HepG2 (cell line): ENCODE data around the gene IQCE. TPM values are rescaled to one million over a fixed set of nuclear protein-coding genes. Genes with fewer than 3 reads are reported as not detected.

Source experiments
- CENPX ChIP-seq: sonication (generic); formaldehyde crosslinking; IDR thresholded peaks from 2 replicates; pipeline ENCODE4 v1.9.0; 2021; ENCODE audit warnings: mild to moderate bottlenecking, missing genetic modification reagents, moderate library complexity
- CHD2 ChIP-seq: IDR thresholded peaks from 2 replicates; pipeline ENCODE4 v1.6.1; 2011; ENCODE audit warnings: low read depth, low read length, improper control_type of control experiment
- CSRNP2 ChIP-seq: sonication (generic); formaldehyde crosslinking; conservative IDR thresholded peaks from 2 replicates; pipeline ENCODE4 v1.8.0; 2022; ENCODE audit warnings: low read depth, missing genetic modification reagents
- EP300 ChIP-seq, 3 experiments: sonication (generic) in 1 of 3; formaldehyde crosslinking in 1 of 3; IDR thresholded peaks; 2 replicates each; pipeline versions ENCODE4 v1.5.1 to v1.6.1; 2011 to 2020; ENCODE audit warnings: low read depth in 2 of 3, low read length in 2 of 3, borderline replicate concordance in 1 of 3, improper control_type of control experiment in 1 of 3, mild to moderate bottlenecking in 1 of 3, missing genetic modification reagents in 1 of 3, moderate library complexity in 1 of 3
- FOSL1 ChIP-seq: sonication (generic); formaldehyde crosslinking; IDR thresholded peaks from 2 replicates; pipeline ENCODE4 v1.9.0; 2021; ENCODE audit warnings: missing genetic modification reagents, borderline replicate concordance
- IRF9 ChIP-seq: sonication (generic); formaldehyde crosslinking; IDR thresholded peaks from 2 replicates; pipeline ENCODE4 v1.8.0; 2022; ENCODE audit warnings: missing genetic modification reagents, mild to moderate bottlenecking, borderline replicate concordance
- KDM2A ChIP-seq: sonication (generic); formaldehyde crosslinking; IDR thresholded peaks from 2 replicates; pipeline ENCODE4 v1.4.0; 2020; ENCODE audit warnings: low read depth, missing genetic modification reagents, borderline replicate concordance
- LBX2 ChIP-seq: sonication (generic); formaldehyde crosslinking; IDR thresholded peaks from 2 replicates; pipeline ENCODE4 v1.5.0; 2020; ENCODE audit warnings: missing genetic modification reagents, mild to moderate bottlenecking, borderline replicate concordance
- MAFF ChIP-seq: IDR thresholded peaks from 2 replicates; pipeline ENCODE4 v1.6.1; 2011; ENCODE audit warnings: low read depth, low read length, improper control_type of control experiment
- MAFK ChIP-seq, 2 experiments: IDR thresholded peaks in 1 of 2; conservative IDR thresholded peaks in 1 of 2; 2 replicates each; pipeline ENCODE4 v1.6.1; 2011; ENCODE audit warnings: improper control_type of control experiment in 2 of 2, low read length in 2 of 2
- MED1 ChIP-seq: sonication (generic); formaldehyde crosslinking; IDR thresholded peaks from 2 replicates; pipeline ENCODE4 v1.4.0; 2020; ENCODE audit warnings: missing genetic modification reagents
- MTF2 ChIP-seq: sonication (generic); formaldehyde crosslinking; IDR thresholded peaks from 2 replicates; pipeline ENCODE4 v1.5.0; 2020; ENCODE audit warnings: missing genetic modification reagents, borderline replicate concordance
- SNRNP70 ChIP-seq: fragments of 200-400 bp; formaldehyde crosslinking; IDR thresholded peaks from 2 replicates; pipeline ENCODE4 v1.6.1; 2017; ENCODE audit warnings: mild to moderate bottlenecking, low read depth, low read length, moderate library complexity
- SP2 ChIP-seq: sonication (generic); formaldehyde crosslinking; IDR thresholded peaks from 2 replicates; pipeline ENCODE4 v1.5.1; 2020; ENCODE audit warnings: mild to moderate bottlenecking, missing genetic modification reagents
- XRCC5 ChIP-seq: fragments of 200-400 bp; formaldehyde crosslinking; optimal IDR thresholded peaks from 2 replicates; pipeline ENCODE3; 2017; ENCODE audit warnings: mild to moderate bottlenecking, low read length
- ZFP41 ChIP-seq: sonication (generic); formaldehyde crosslinking; IDR thresholded peaks from 2 replicates; pipeline ENCODE4 v1.4.0; 2020; ENCODE audit warnings: mild to moderate bottlenecking, missing genetic modification reagents, borderline replicate concordance
- ZNF124 ChIP-seq: sonication (generic); formaldehyde crosslinking; IDR thresholded peaks from 2 replicates; pipeline ENCODE4 v1.4.0; 2020; ENCODE audit warnings: missing genetic modification reagents
- ZNF331 ChIP-seq: sonication (generic); formaldehyde crosslinking; IDR thresholded peaks from 2 replicates; pipeline ENCODE4 v1.4.0; 2020; ENCODE audit warnings: missing genetic modification reagents
- ZNF460 ChIP-seq: sonication (generic); formaldehyde crosslinking; IDR thresholded peaks from 2 replicates; pipeline ENCODE4 v1.5.1; 2020; ENCODE audit warnings: missing genetic modification reagents, mild to moderate bottlenecking, borderline replicate concordance
- ZNF503 ChIP-seq: sonication (generic); formaldehyde crosslinking; IDR thresholded peaks from 2 replicates; pipeline ENCODE4 v1.4.0; 2020; ENCODE audit warnings: missing genetic modification reagents
- ZNF546 ChIP-seq: sonication (generic); formaldehyde crosslinking; conservative IDR thresholded peaks from 2 replicates; pipeline ENCODE4 v1.8.1; 2023; ENCODE audit warnings: mild to moderate bottlenecking, missing genetic modification reagents
- ZNF775 ChIP-seq: sonication (generic); formaldehyde crosslinking; IDR thresholded peaks from 2 replicates; pipeline ENCODE4 v1.4.0; 2020; ENCODE audit warnings: missing genetic modification reagents, mild to moderate bottlenecking, moderate library complexity, borderline replicate concordance
- ZNF776 ChIP-seq: sonication (generic); formaldehyde crosslinking; IDR thresholded peaks from 2 replicates; pipeline ENCODE4 v1.4.0; 2020; ENCODE audit warnings: mild to moderate bottlenecking, missing genetic modification reagents
- ZSCAN30 ChIP-seq: sonication (generic); formaldehyde crosslinking; IDR thresholded peaks from 2 replicates; pipeline ENCODE4 v1.5.0; 2020; ENCODE audit warnings: mild to moderate bottlenecking, missing genetic modification reagents
- polyA plus RNA-seq, 8 experiments: library from polyadenylated mRNA; depleted of rRNA in 3 of 8; stranded (reverse) in 7 of 8; unstranded in 1 of 8; fragments of >200 nt; fragmentation: Illumina TruSeq in 4 of 8; extraction: Trizol in 4 of 8; gene quantifications; 2 replicates each; pipeline versions ENCODE4 v1.2.1 to v1.2.3, GENCODE V29; 2011 to 2016; ENCODE audit warnings: low read depth in 4 of 8, missing spikeins in 1 of 8, mixed read lengths in 1 of 8; ENCODE audit not compliant: insufficient read depth in 1 of 8
- total RNA-seq, 5 experiments: library from RNA; depleted of rRNA; stranded (reverse); fragments of >200 nt; fragmentation: Illumina TruSeq; extraction: Trizol; gene quantifications; 2 replicates each; pipeline ENCODE4 v1.2.3, GENCODE V29; 2016; ENCODE audit warnings: low read depth in 1 of 5

IQCE gene
- total and polyA plus RNA-seq, 2 of the 13 experiments (the other 11 are each of a cell fraction or from before 2014, with no cell fraction given) = 1.5 to 2.5 TPM

- TF ChIP-seq ZNF503 (CRISPR knock-in tag) (no peak; the same call in 1 of the 2 replicates), SP2 (CRISPR knock-in tag) (no peak), XRCC5 (peak; percentile 52), ZNF460 (CRISPR knock-in tag) (no peak; the same call in 1 of the 2 replicates), FOSL1 (CRISPR knock-in tag) (no peak), CHD2 (no peak), ZNF775 (CRISPR knock-in tag) (no peak), ZSCAN30 (CRISPR knock-in tag) (no peak), CSRNP2 (no peak), ZNF124 (CRISPR knock-in tag) (no peak), LBX2 (CRISPR knock-in tag) (no peak), MAFK (conservative IDR thresholded peaks at IDR 0.05 in 1 of 2, IDR thresholded peaks at IDR 0.05 in 1 of 2; ENCODE audit: low read length in 2 of 2) (peak; percentile 33 to 71; a peak in 3 of 4 replicates), MED1 (CRISPR knock-in tag) (no peak; the same call in 1 of the 2 replicates), MAFF (peak; percentile 67; the same call in 1 of the 2 replicates), ZNF331 (CRISPR knock-in tag) (peak; percentile 69; the same call in 1 of the 2 replicates), KDM2A (peak; percentile 65), EP300 (IDR thresholded peaks at IDR 0.05; ENCODE audit: low read depth in 2 of 2, low read length in 2 of 2) (peak in 1 of 2 experiments; percentile 51; a peak in 1 of 4 replicates), EP300 (CRISPR knock-in tag; IDR thresholded peaks at IDR 0.05; ENCODE audit: borderline replicate concordance) (no peak; the same call in 1 of the 2 replicates), MTF2 (CRISPR knock-in tag) (no peak), SNRNP70 (no peak), IRF9 (CRISPR knock-in tag) (no peak), CENPX (no peak), ZNF776 (peak; percentile 62; the same call in 1 of the 2 replicates), ZNF546 (no peak), ZFP41 (CRISPR knock-in tag) (no peak)
Observed at GRCh38 chr7:2641406-2642393, 82.9 kb downstream of the IQCE start (continued).
